ENCODE measurements around the gene RNF212.

Gene RNF212

GRCh38 chr4:1093391-1094335 is 19.7 kb downstream of the RNF212 start:
- TF ChIP-seq OSR1 (CRISPR knock-in tag; IDR thresholded peaks at IDR 0.05) (no peak), CREB5 (CRISPR knock-in tag; IDR thresholded peaks at IDR 0.05; ENCODE audit: low read depth) (no peak), GLIS3 (CRISPR knock-in tag; IDR thresholded peaks at IDR 0.05) (no peak), CSRNP3 (CRISPR knock-in tag; IDR thresholded peaks at IDR 0.05) (no peak), SNAI2 (CRISPR knock-in tag; IDR thresholded peaks at IDR 0.05) (no peak), PATZ1 (CRISPR knock-in tag; IDR thresholded peaks at IDR 0.05; ENCODE audit: borderline replicate concordance) (no peak), ISL1 (CRISPR knock-in tag; IDR thresholded peaks at IDR 0.05) (no peak), ARNTL (CRISPR knock-in tag; IDR thresholded peaks at IDR 0.05; ENCODE audit: borderline replicate concordance, low read depth) (no peak), ZNF70 (CRISPR knock-in tag; IDR thresholded peaks at IDR 0.05) (no peak)
- no peak for ATAC-seq

- ATAC-seq = no peak
- TF ChIP-seq BACH2 (CRISPR knock-in tag; IDR thresholded peaks at IDR 0.05; ENCODE audit: borderline replicate concordance) (no peak), SNAI2 (CRISPR knock-in tag; IDR thresholded peaks at IDR 0.05) (no peak), TSHZ2 (CRISPR knock-in tag; IDR thresholded peaks at IDR 0.05) (no peak), PPARA (CRISPR knock-in tag; IDR thresholded peaks at IDR 0.05; ENCODE audit: borderline replicate concordance) (no peak)
Observed at GRCh38 chr4:1092983-1093361, 20.4 kb downstream of the RNF212 start.

GRCh38 chr4:1092026-1092982 is 21.1 kb downstream of the RNF212 start:
- ATAC-seq = peak; percentile 44; the same call in 1 of the 3 replicates
- no peak for TF ChIP-seq POU6F1 (CRISPR knock-in tag; IDR thresholded peaks at IDR 0.05; ENCODE audit: borderline replicate concordance, low read depth)
- no peak for TF ChIP-seq ZFP3 (CRISPR knock-in tag; IDR thresholded peaks at IDR 0.05)
- TF ChIP-seq CSDC2 (CRISPR knock-in tag; IDR thresholded peaks at IDR 0.05) = no peak
- TF ChIP-seq ZNF565 (CRISPR knock-in tag; conservative IDR thresholded peaks at IDR 0.05; ENCODE audit: low read depth) = no peak
- TF ChIP-seq RARB (CRISPR knock-in tag; IDR thresholded peaks at IDR 0.05) = no peak
- no peak for TF ChIP-seq BACH2 (CRISPR knock-in tag; IDR thresholded peaks at IDR 0.05; ENCODE audit: borderline replicate concordance)
- TF ChIP-seq ZNF8 (CRISPR knock-in tag; IDR thresholded peaks at IDR 0.05) = no peak
- no peak for TF ChIP-seq TSHZ2 (CRISPR knock-in tag; IDR thresholded peaks at IDR 0.05)
- TF ChIP-seq ZFP30 (CRISPR knock-in tag; IDR thresholded peaks at IDR 0.05) = no peak
- TF ChIP-seq SNAI2 (CRISPR knock-in tag; IDR thresholded peaks at IDR 0.05) = no peak
- TF ChIP-seq ISL1 (CRISPR knock-in tag; IDR thresholded peaks at IDR 0.05) = no peak
- no peak for TF ChIP-seq CSRNP3 (CRISPR knock-in tag; IDR thresholded peaks at IDR 0.05)
- TF ChIP-seq TCF4 (CRISPR knock-in tag; IDR thresholded peaks at IDR 0.05; ENCODE audit: borderline replicate concordance) = no peak
- TF ChIP-seq ESRRG (CRISPR knock-in tag; IDR thresholded peaks at IDR 0.05) = no peak
